Activated naive CD4-positive, alpha-beta T cell (primary cell): ENCODE measurements around the gene PLAAT4.
"Not testable (repeated sequence)": the region's sequence is repeated elsewhere in the genome, so short reads cannot be mapped to it uniquely, and the experiment has no call there.

Source experiments
- DNase-seq, 4 experiments: peaks; one replicate each; lab custom pipeline; 2025; lab: John Stamatoyannopoulos, UW

The PLAAT4 gene

GRCh38 chr11:63511048-63511748, 25.4 kb upstream of the PLAAT4 start:
- DNase-seq: no peak

- no peak for DNase-seq
Observed at GRCh38 chr11:63512816-63513215, 23.8 kb upstream of the PLAAT4 start.

GRCh38 chr11:63516109-63516508, 20.5 kb upstream of the PLAAT4 start:
- no peak for DNase-seq

- DNase-seq: no peak
Observed at GRCh38 chr11:63517156-63517555, 19.5 kb upstream of the PLAAT4 start.

GRCh38 chr11:63518548-63518947, 18.1 kb upstream of the PLAAT4 start:
- DNase-seq: no peak

GRCh38 chr11:63520606-63521170, 15.9 kb upstream of the PLAAT4 start:
- DNase-seq: no peak

GRCh38 chr11:63521896-63522295, 14.7 kb upstream of the PLAAT4 start:
- no peak for DNase-seq

GRCh38 chr11:63523151-63523550, 13.5 kb upstream of the PLAAT4 start:
- no peak for DNase-seq

GRCh38 chr11:63527667-63528066, 8.9 kb upstream of the PLAAT4 start:
- no peak for DNase-seq

- not testable (repeated sequence) for DNase-seq
Observed at GRCh38 chr11:63528156-63528555, 8.5 kb upstream of the PLAAT4 start.

GRCh38 chr11:63528729-63529278, 7.8 kb upstream of the PLAAT4 start:
- not testable (repeated sequence) for DNase-seq

- DNase-seq: not testable (repeated sequence)
Observed at GRCh38 chr11:63529373-63529772, 7.2 kb upstream of the PLAAT4 start.

GRCh38 chr11:63530021-63530420, 6.6 kb upstream of the PLAAT4 start:
- no peak for DNase-seq

- peak in 2 of 4 experiments; percentile 22 to 24 for DNase-seq
Observed at GRCh38 chr11:63531074-63531792, 5.4 kb upstream of the PLAAT4 start.

- no peak for DNase-seq
Observed at GRCh38 chr11:63532117-63532516, 4.5 kb upstream of the PLAAT4 start.

- no peak for DNase-seq
Observed at GRCh38 chr11:63532799-63533475, 3.7 kb upstream of the PLAAT4 start.

GRCh38 chr11:63534076-63534475, 2.5 kb upstream of the PLAAT4 start:
- no peak for DNase-seq

- no peak for DNase-seq
Observed at GRCh38 chr11:63534895-63535461, 1.6 kb upstream of the PLAAT4 start.

- DNase-seq: no peak
Observed at GRCh38 chr11:63535734-63536133, 874 bp upstream of the PLAAT4 start.

GRCh38 chr11:63537293-63538101, 889 bp downstream of the PLAAT4 start:
- DNase-seq: no peak

- DNase-seq: not testable (repeated sequence)
Observed at GRCh38 chr11:63542506-63542905, 5.9 kb downstream of the PLAAT4 start.
